H1 (cell line): ENCODE results near the gene SIN3B. TPM values are rescaled to one million over a fixed set of nuclear protein-coding genes. Genes with fewer than 3 reads are reported as not detected.

ENCODE experiments used
- CTCF ChIA-PET: fragments of 300-600 bp; sonication (Branson Sonifier 250); formaldehyde crosslinking; loops from one replicate; lab custom pipeline; 2021; ENCODE audit not compliant: partially characterized antibody; lab: Charles Lee
- POLR2A ChIA-PET: fragments of 300-600 bp; sonication (Branson Sonifier 250); formaldehyde crosslinking; loops from one replicate; lab custom pipeline; 2021; ENCODE audit warnings: inconsistent platforms; ENCODE audit not compliant: partially characterized antibody; lab: Charles Lee
- DNase-seq, 2 experiments: peaks; one replicate each; pipeline versions ENCODE4 v3.0.0 to v3.0.0-alpha.2; 2010 to 2022; ENCODE audit warnings: low spot score in 2 of 2, low read depth in 1 of 2, mixed read lengths in 1 of 2
- FAIRE-seq: peaks from 2 replicates; lab custom pipeline; 2011; peaks lifted over from hg19 to GRCh38; lab: Jason Lieb, UNC
- H2AFZ ChIP-seq: 2 replicates; pipeline ENCODE4 v1.8.1; 2012; ENCODE audit warnings: low read length, inconsistent platforms
- H2AK5ac ChIP-seq: 2 replicates; pipeline ENCODE4 v1.6.1; 2013; ENCODE audit warnings: low read depth, low read length
- H2BK120ac ChIP-seq: replicated peaks from 2 replicates; pipeline ENCODE3; 2013; ENCODE audit warnings: low read depth, low read length, inconsistent platforms
- H2BK12ac ChIP-seq: 2 replicates; pipeline ENCODE4 v1.6.1; 2013; ENCODE audit warnings: low read depth, low read length
- H2BK15ac ChIP-seq: 2 replicates; pipeline ENCODE4 v1.6.1; 2013; ENCODE audit warnings: low read length
- H2BK20ac ChIP-seq: 2 replicates; pipeline ENCODE4 v1.6.1; 2013; ENCODE audit warnings: low read length
- H2BK5ac ChIP-seq: 2 replicates; pipeline ENCODE4 v1.6.1; 2013; ENCODE audit warnings: low read depth, low read length
- H3K14ac ChIP-seq: 2 replicates; pipeline ENCODE4 v1.6.1; 2013; ENCODE audit warnings: inconsistent platforms; ENCODE audit not compliant: insufficient read length
- H3K18ac ChIP-seq: 2 replicates; pipeline ENCODE4 v1.6.1; 2013; ENCODE audit warnings: low read length; ENCODE audit errors: extremely low read depth
- H3K23ac ChIP-seq: 2 replicates; pipeline ENCODE4 v1.6.1; 2013; ENCODE audit warnings: inconsistent platforms; ENCODE audit not compliant: insufficient read length
- H3K23me2 ChIP-seq: 2 replicates; pipeline ENCODE4 v1.6.1; 2013; ENCODE audit warnings: low read depth, low read length
- H3K27ac ChIP-seq: 2 replicates; pipeline ENCODE4 v1.6.1; 2011; ENCODE audit warnings: low read depth, low read length, inconsistent platforms
- H3K27me3 ChIP-seq, 4 experiments: replicated peaks in 1 of 4; 1 replicate in 1 of 4; 2 replicates in 3 of 4; pipeline versions ENCODE4 v1.6.1 to v1.8.1; 2011 to 2013; ENCODE audit warnings: low read length in 3 of 4, mild to moderate bottlenecking in 3 of 4, inconsistent platforms in 2 of 4, mixed read lengths in 2 of 4, moderate library complexity in 1 of 4; ENCODE audit not compliant: control insufficient read depth in 3 of 4, insufficient read depth in 3 of 4; ENCODE audit errors: extremely low read depth in 1 of 4
- H3K36me3 ChIP-seq, 4 experiments: 2 replicates each; pipeline versions ENCODE4 v1.6.1 to v1.8.1; 2011 to 2013; ENCODE audit warnings: mild to moderate bottlenecking in 4 of 4, low read length in 3 of 4, moderate library complexity in 2 of 4, control low read depth in 1 of 4, inconsistent platforms in 1 of 4; ENCODE audit not compliant: insufficient read depth in 4 of 4, control insufficient read depth in 2 of 4
- H3K4ac ChIP-seq: replicated peaks from 2 replicates; pipeline ENCODE3; 2013; ENCODE audit warnings: low read length, low read depth, mixed read lengths, inconsistent platforms; ENCODE audit not compliant: insufficient read length
- H3K4me1 ChIP-seq, 4 experiments: replicated peaks in 1 of 4; 1 replicate in 1 of 4; 2 replicates in 3 of 4; pipeline versions ENCODE4 v1.6.1 to v1.8.1; 2011 to 2013; ENCODE audit warnings: low read length in 3 of 4, inconsistent platforms in 2 of 4, mixed read lengths in 1 of 4; ENCODE audit not compliant: insufficient read depth in 4 of 4, control insufficient read depth in 3 of 4
- H3K4me2 ChIP-seq, 2 experiments: 2 replicates each; pipeline versions ENCODE4 v1.6.1 to v1.8.1; 2011 to 2013; ENCODE audit warnings: low read depth in 2 of 2, low read length in 2 of 2, control low read depth in 1 of 2, inconsistent platforms in 1 of 2, mild to moderate bottlenecking in 1 of 2; ENCODE audit not compliant: insufficient read depth in 1 of 2
- H3K4me3 ChIP-seq, 4 experiments: fragments of 200-600, 300-600 bp in 1 of 4; sonication (generic), shearing (Covaris generic), sonication (Bioruptor Twin) in 1 of 4; 2 replicates each; pipeline versions ENCODE4 v1.5.1 to v1.8.1; 2011 to 2016; ENCODE audit warnings: low read length in 4 of 4, low read depth in 3 of 4, control low read depth in 2 of 4, inconsistent platforms in 2 of 4, mild to moderate bottlenecking in 2 of 4, mixed read lengths in 1 of 4, moderate library complexity in 1 of 4; ENCODE audit not compliant: insufficient read depth in 2 of 4; ENCODE audit errors: extremely low read depth in 1 of 4
- H3K56ac ChIP-seq: replicated peaks from 2 replicates; pipeline ENCODE3; 2013; ENCODE audit warnings: low read depth, mild to moderate bottlenecking, mixed read lengths, low read length, inconsistent platforms; ENCODE audit not compliant: insufficient read length
- H3K79me1 ChIP-seq: 2 replicates; pipeline ENCODE4 v1.6.1; 2013; ENCODE audit warnings: low read depth, low read length, control low read depth
- H3K79me2 ChIP-seq, 2 experiments: 2 replicates each; pipeline versions ENCODE4 v1.6.1 to v1.8.1; 2012 to 2013; ENCODE audit warnings: low read length in 2 of 2, mild to moderate bottlenecking in 2 of 2, inconsistent platforms in 1 of 2; ENCODE audit not compliant: insufficient read depth in 2 of 2, control insufficient read depth in 1 of 2
- H3K9ac ChIP-seq, 4 experiments: replicated peaks in 1 of 4; 1 replicate in 1 of 4; 2 replicates in 3 of 4; pipeline versions ENCODE4 v1.6.1 to v1.8.1; 2011 to 2013; ENCODE audit warnings: low read depth in 3 of 4, low read length in 3 of 4, control low read depth in 2 of 4, mild to moderate bottlenecking in 2 of 4, moderate library complexity in 2 of 4, inconsistent platforms in 1 of 4; ENCODE audit errors: extremely low read depth in 1 of 4
- H3K9me3 ChIP-seq, 2 experiments: 2 replicates each; pipeline versions ENCODE4 v1.6.1 to v1.8.1; 2012 to 2013; ENCODE audit warnings: mild to moderate bottlenecking in 2 of 2, moderate library complexity in 2 of 2, control low read depth in 1 of 2, inconsistent platforms in 1 of 2, low read depth in 1 of 2, low read length in 1 of 2, mixed read lengths in 1 of 2; ENCODE audit not compliant: insufficient read depth in 2 of 2
- H4K20me1 ChIP-seq, 2 experiments: replicated peaks in 1 of 2; 2 replicates each; pipeline versions ENCODE3 to v1.8.1; 2011 to 2013; ENCODE audit warnings: inconsistent platforms in 2 of 2, low read length in 2 of 2, mild to moderate bottlenecking in 1 of 2; ENCODE audit not compliant: insufficient read depth in 2 of 2, control insufficient read depth in 1 of 2
- H4K5ac ChIP-seq: 2 replicates; pipeline ENCODE4 v1.6.1; 2013; ENCODE audit warnings: low read length, low read depth, mixed read lengths, inconsistent platforms; ENCODE audit not compliant: insufficient read length
- H4K8ac ChIP-seq: 2 replicates; pipeline ENCODE4 v1.8.0; 2013; ENCODE audit warnings: mild to moderate bottlenecking, moderate library complexity, low read length, inconsistent platforms; ENCODE audit not compliant: insufficient read depth; ENCODE audit errors: extremely low read depth
- H4K91ac ChIP-seq: replicated peaks from 2 replicates; pipeline ENCODE3; 2013; ENCODE audit warnings: low read length, mixed read lengths, inconsistent platforms; ENCODE audit not compliant: insufficient read length
- KDM4A ChIP-seq: IDR thresholded peaks from one replicate; pipeline ENCODE4 v1.7.1; 2012; ENCODE audit warnings: low read depth, mild to moderate bottlenecking, moderate library complexity, low read length, inconsistent platforms; ENCODE audit not compliant: severe bottlenecking
- PHF8 ChIP-seq: fragments of 200-600 bp; sonication (generic); conservative IDR thresholded peaks from 2 replicates; pipeline ENCODE4 v1.7.1; 2012; ENCODE audit warnings: low read depth, mild to moderate bottlenecking, inconsistent platforms, low read length, moderate library complexity
- RBBP5 ChIP-seq: IDR thresholded peaks from 2 replicates; pipeline ENCODE4 v1.7.1; 2012; ENCODE audit warnings: low read depth, mild to moderate bottlenecking, inconsistent platforms, low read length, moderate library complexity, borderline replicate concordance
- TAF7 ChIP-seq: optimal IDR thresholded peaks from 2 replicates; pipeline ENCODE3; 2011; ENCODE audit warnings: low read depth, mild to moderate bottlenecking, inconsistent platforms, low read length, moderate library complexity, borderline replicate concordance
- WGBS, 2 experiments: shearing (Covaris generic) in 1 of 2; methylation state at CpG; one replicate each; pipeline versions ENCODE4 v1.1.6 to v1.1.7; 2013 to 2015; ENCODE audit warnings: low lambda C conversion rate in 2 of 2, mixed read lengths in 2 of 2, inconsistent platforms in 1 of 2, low coverage in 1 of 2, missing lambda C conversion rate in 1 of 2; ENCODE audit not compliant: insufficient replicate concordance in 2 of 2, insufficient coverage in 1 of 2, insufficient read length in 1 of 2; ENCODE audit errors: extremely low coverage in 1 of 2, missing lambda C conversion rate in 1 of 2; 5-methylcytosine and 5-hydroxymethylcytosine counted together
- polyA plus RNA-seq, 7 experiments: library from polyadenylated mRNA; depleted of rRNA in 3 of 7; stranded (reverse) in 5 of 7; unstranded in 2 of 7; fragments of >200 nt in 5 of 7; fragments of 200-250 nt in 2 of 7; gene quantifications; 1 replicate in 5 of 7; 2 replicates in 1 of 7; 4 replicates in 1 of 7; pipeline versions ENCODE4 v1.2.1 to v1.2.3, GENCODE V29; 2011 to 2013; ENCODE audit warnings: missing spikeins in 2 of 7, mixed read lengths in 2 of 7
- total RNA-seq: library from RNA; stranded (reverse); fragmentation: NEBNext Ultra II Directional; extraction: Animal tissue kit (Norgen Biotek cat#: 25700); gene quantifications from 2 replicates; pipeline ENCODE4 v1.2.1, GENCODE V29; 2021

SIN3B gene
- total and polyA plus RNA-seq, 2 of the 8 experiments (the other 6 are each of a cell fraction or from before 2014, with no cell fraction given): 29.5 to 71.1 TPM

- Histone ChIP-seq H3K27ac (no peak overlapping the region), H2BK5ac (no peak overlapping the region), H2BK120ac (no peak overlapping the region), H3K14ac (no peak overlapping the region), H4K91ac (no peak overlapping the region), H3K36me3 (no peaks in the 10 kb centered on the region), H3K4me3 (no peak overlapping the region), H4K20me1 (no peaks in the 10 kb centered on the region), H3K23me2 (peaks cover 12% of the 10 kb centered on the region; the same call in 1 of the 2 replicates), H2AFZ (no peak overlapping the region), H3K9ac (0 out of 7 replicates have a peak overlapping the region, but pooled peaks of 1 of the 4 experiments have one; percentile 8), H3K23ac (no peak overlapping the region), H2AK5ac (0 out of 2 replicates have a peak overlapping the region, but pooled peaks have one; percentile 5), H3K4me2 (peak overlapping the region in 1 of 2 experiments; percentile 75; a peak in 1 of 4 replicates), H2BK12ac (no peak overlapping the region; the same call in 1 of the 2 replicates), H3K4ac (no peak overlapping the region), H3K27me3 (peaks cover 0 to 16% (median 8%) of the 10 kb centered on the region in 4 experiments; a peak in 5 of 7 replicates), H2BK15ac (no peak overlapping the region), H2BK20ac (no peak overlapping the region), H3K18ac (no peak overlapping the region), H4K5ac (no peak overlapping the region), H3K4me1 (peaks cover 0 to 3% (median 1%) of the 10 kb centered on the region in 4 experiments; a peak in 3 of 7 replicates), H3K79me2 (no peaks in the 10 kb centered on the region), H3K56ac (no peak overlapping the region), H3K79me1 (no peaks in the 10 kb centered on the region), H4K8ac (no peak overlapping the region), H3K9me3 (no peaks in the 10 kb centered on the region)
- ChIA-PET CTCF (interaction anchor here (0.6 to 2.2 kb wide), 5 partner anchors 13 to 154 kb away, joined by 3 to 11 read pairs (median 4); no protein-coding TSS in a partner anchor), POLR2A (interaction anchor here (1.0 kb wide), 1 partner anchor 286 kb away, joined by 3 read pairs; no protein-coding TSS in a partner anchor)
- FAIRE-seq (no peak), DNase-seq (no peak)
- no peak for TF ChIP-seq TAF7
- no peak for TF ChIP-seq RBBP5
- TF ChIP-seq KDM4A: no peak
- no peak for TF ChIP-seq PHF8
- WGBS, 2 experiments: 89% methylated on average over 12 of the region's 12 CpGs; no CpG with 5 or more reads in 1 of the 2 experiments
Measured at GRCh38 chr19:16898361-16899015, 69.3 kb downstream of the SIN3B start.
